Ovary (tissue), 9 donors: ENCODE results near the gene LDB2. TPM values are rescaled to one million over a fixed set of nuclear protein-coding genes. Genes with fewer than 3 reads are reported as not detected.

ENCODE experiments used
- DNase-seq, 5 donors: peaks; one replicate each; pipeline ENCODE4 v3.0.0-alpha.2; 2019 to 2020
- H3K27ac ChIP-seq, 2 donors: fragments of 200-600 bp; one replicate each; pipeline versions ENCODE4 v1.5.1 to v1.8.0; 2019 to 2022
- H3K27me3 ChIP-seq: fragments of 200-600 bp; one replicate; pipeline ENCODE4 v1.8.0; 2022
- H3K36me3 ChIP-seq: fragments of 200-600 bp; sonication (generic); one replicate; pipeline ENCODE4 v1.5.1; 2019
- H3K4me1 ChIP-seq: one replicate; pipeline ENCODE4 v1.8.1; 2013; ENCODE audit warnings: mild to moderate bottlenecking, moderate library complexity; ENCODE audit not compliant: insufficient read depth
- H3K4me3 ChIP-seq: fragments of 200-600 bp; sonication (generic); one replicate; pipeline ENCODE4 v1.5.1; 2017
- H3K9me3 ChIP-seq, 2 donors: fragments of 200-600 bp in 1 of 2; sonication (generic) in 1 of 2; one replicate each; pipeline versions ENCODE4 v1.5.1 to v1.8.1; 2013 to 2019; ENCODE audit warnings: mild to moderate bottlenecking in 1 of 2, moderate library complexity in 1 of 2
- EP300 ChIP-seq: sonication (generic); formaldehyde crosslinking; IDR thresholded peaks from one replicate; pipeline ENCODE4 v1.6.1; 2017; ENCODE audit warnings: antibody characterized with exemption
- POLR2A ChIP-seq: fragments of 450-650 bp; IDR thresholded peaks from one replicate; pipeline ENCODE4 v1.6.1; 2017; ENCODE audit warnings: antibody characterized with exemption, mild to moderate bottlenecking, moderate library complexity
- WGBS, 3 donors: extraction: QIAGEN DNeasy Blood & Tissue Kit in 1 of 3; methylation state at CpG; one replicate each; pipeline versions ENCODE4 v1.1.5 to v1.1.7; 2013 to 2017; 5-methylcytosine and 5-hydroxymethylcytosine counted together
- intact Hi-C, 4 donors: fragments of 100-400 bp; cut with DNase I; formaldehyde crosslinking; loops; one replicate each; pipeline versions ENCODE4 v1.11.0 to v1.15.1; 2022 to 2023
- polyA plus RNA-seq, 2 donors: library from polyadenylated mRNA; stranded (reverse); fragments of 200-250 nt in 1 of 2; fragments of 350-450 nt in 1 of 2; fragmentation: Illumina TruSeq in 1 of 2; extraction: RNeasy Lipid Tissue Mini Kit (QIAGEN cat#74804) in 1 of 2; gene quantifications; one replicate each; pipeline ENCODE4 v1.2.3, GENCODE V29; 2013 to 2014
- total RNA-seq, 7 donors: library from RNA; depleted of rRNA in 2 of 7; stranded (reverse); fragments of >200 nt in 2 of 7; fragmentation: NEBNext Ultra II Directional in 3 of 7; extraction: Animal tissue kit (Norgen Biotek cat#: 25700) in 3 of 7; gene quantifications; one replicate each; pipeline versions ENCODE4 v1.1.0 to v1.2.4, GENCODE V29; 2016 to 2023
- TF ChIP-seq, protein P1 (sequence below), 3 donors: fragments of 450-650 bp in 2 of 3; fragments of 200-600 bp in 1 of 3; IDR thresholded peaks; one replicate each; pipeline versions ENCODE4 v1.5.1 to v1.8.0; 2016 to 2022; ENCODE audit warnings: antibody characterized with exemption in 3 of 3, mild to moderate bottlenecking in 1 of 3
- donor health status: DM: no; HTN: no; CAD: no; lungs with moderate emphysema.
- donor health status: DM: no; HTN: no; CAD: no.
- donor health status: Bipolar disorder and iron deficiency.
- donor health status: DM: yes; HTN: yes; CAD: no.
- donor health status: DM: no; HTN: no; CAD: no.
- donor health status: DM: yes; HTN: yes; CAD: no.

The LDB2 gene
- total and polyA plus RNA-seq, 9 donors = 17.0 to 89.1 (median 27.4) TPM

DNA sequence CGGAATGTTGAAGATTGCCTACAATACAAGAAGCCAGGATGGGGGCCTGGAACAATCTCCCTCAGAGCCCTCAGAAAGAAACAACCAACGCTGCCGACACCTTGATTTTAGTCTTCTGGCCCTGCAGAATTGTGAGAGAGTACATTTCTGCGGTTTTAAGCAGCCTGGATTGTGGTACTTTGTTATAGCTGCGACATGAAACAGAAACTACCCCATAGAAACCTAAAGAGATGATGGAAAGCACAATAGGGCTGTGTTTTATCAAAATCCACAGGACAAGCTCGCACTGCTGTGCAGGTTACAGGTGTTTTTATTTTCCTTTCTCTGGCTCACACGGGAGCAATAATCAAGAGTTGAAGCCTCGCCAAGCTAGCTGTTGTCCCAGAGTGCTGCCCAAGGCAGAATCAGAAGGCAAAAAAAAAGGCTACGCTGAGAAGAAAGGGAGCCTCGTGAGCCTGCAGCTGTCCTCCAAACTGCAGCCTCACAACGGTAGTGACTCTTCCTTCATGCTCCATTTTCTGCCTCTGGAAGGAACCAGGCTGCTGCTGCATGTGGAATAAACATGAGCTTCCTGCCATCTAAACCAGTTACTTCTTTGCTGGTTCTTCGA lies 232.4 kb downstream of the LDB2 start:
- TF ChIP-seq, protein P1, sequence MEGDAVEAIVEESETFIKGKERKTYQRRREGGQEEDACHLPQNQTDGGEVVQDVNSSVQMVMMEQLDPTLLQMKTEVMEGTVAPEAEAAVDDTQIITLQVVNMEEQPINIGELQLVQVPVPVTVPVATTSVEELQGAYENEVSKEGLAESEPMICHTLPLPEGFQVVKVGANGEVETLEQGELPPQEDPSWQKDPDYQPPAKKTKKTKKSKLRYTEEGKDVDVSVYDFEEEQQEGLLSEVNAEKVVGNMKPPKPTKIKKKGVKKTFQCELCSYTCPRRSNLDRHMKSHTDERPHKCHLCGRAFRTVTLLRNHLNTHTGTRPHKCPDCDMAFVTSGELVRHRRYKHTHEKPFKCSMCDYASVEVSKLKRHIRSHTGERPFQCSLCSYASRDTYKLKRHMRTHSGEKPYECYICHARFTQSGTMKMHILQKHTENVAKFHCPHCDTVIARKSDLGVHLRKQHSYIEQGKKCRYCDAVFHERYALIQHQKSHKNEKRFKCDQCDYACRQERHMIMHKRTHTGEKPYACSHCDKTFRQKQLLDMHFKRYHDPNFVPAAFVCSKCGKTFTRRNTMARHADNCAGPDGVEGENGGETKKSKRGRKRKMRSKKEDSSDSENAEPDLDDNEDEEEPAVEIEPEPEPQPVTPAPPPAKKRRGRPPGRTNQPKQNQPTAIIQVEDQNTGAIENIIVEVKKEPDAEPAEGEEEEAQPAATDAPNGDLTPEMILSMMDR (IDR thresholded peaks at IDR 0.05) = no peak
- TF ChIP-seq POLR2A = no peak
- no peak for TF ChIP-seq EP300
- no peaks in the 10 kb centered on the region for H3K36me3 ChIP-seq
- no peak overlapping the region for H3K27ac ChIP-seq
- no peaks in the 10 kb centered on the region for H3K9me3 ChIP-seq
- no peaks in the 10 kb centered on the region for H3K27me3 ChIP-seq
- DNase-seq = no peak
- peaks cover 9% of the 10 kb centered on the region for H3K4me1 ChIP-seq
- WGBS, 3 donors = 84 to 87% (median 85%) methylated on average over 12 of the region's 12 CpGs
- intact Hi-C loops = no loop called here
- no peak overlapping the region for H3K4me3 ChIP-seq

GRCh38 chr4:16663732-16664131 lies 234.7 kb downstream of the LDB2 start:
- H3K9me3 ChIP-seq = no peaks in the 10 kb centered on the region
- no peaks in the 10 kb centered on the region for H3K36me3 ChIP-seq
- intact Hi-C loops = no loop called here
- no peak overlapping the region for H3K4me3 ChIP-seq
- H3K27ac ChIP-seq = no peak overlapping the region
- H3K4me1 ChIP-seq = peaks cover 5% of the 10 kb centered on the region
- no peak for TF ChIP-seq POLR2A
- TF ChIP-seq, protein P1 (IDR thresholded peaks at IDR 0.05) = no peak
- TF ChIP-seq EP300 = no peak
- no peaks in the 10 kb centered on the region for H3K27me3 ChIP-seq
- no peak for DNase-seq

DNA sequence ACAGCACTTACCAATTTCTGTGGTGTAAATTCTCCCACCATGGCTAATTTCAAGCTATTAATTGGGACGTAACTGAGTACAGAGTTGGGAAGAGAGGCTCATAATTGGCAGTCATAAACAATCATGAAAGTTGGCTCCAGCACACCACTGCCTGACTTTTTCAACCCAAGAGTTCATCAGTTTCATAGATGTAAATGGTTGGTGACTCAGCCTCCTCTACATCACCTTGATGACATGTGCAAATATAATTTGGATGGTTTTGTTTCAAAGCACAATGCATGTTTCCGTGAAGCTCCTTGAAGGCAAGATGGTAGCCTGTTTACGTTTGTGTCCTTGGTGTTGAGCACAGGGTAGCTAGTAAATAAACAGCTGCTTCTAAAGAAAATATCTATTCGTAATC lies 235.1 kb downstream of the LDB2 start:
- H3K36me3 ChIP-seq = no peaks in the 10 kb centered on the region
- WGBS, 3 donors = 97 to 98% (median 98%) methylated on average over 4 of the region's 4 CpGs
- H3K27me3 ChIP-seq = no peaks in the 10 kb centered on the region
- no peak for DNase-seq
- intact Hi-C loops = no loop called here
- TF ChIP-seq POLR2A (no peak), EP300 (no peak)
- TF ChIP-seq, protein P1 (IDR thresholded peaks at IDR 0.05) = no peak
- no peaks in the 10 kb centered on the region for H3K9me3 ChIP-seq
- H3K4me1 ChIP-seq = peaks cover 5% of the 10 kb centered on the region
- H3K4me3 ChIP-seq = no peak overlapping the region
- H3K27ac ChIP-seq = no peak overlapping the region

- intact Hi-C loops = no loop called here
- no peak for DNase-seq
- H3K27me3 ChIP-seq = no peaks in the 10 kb centered on the region
- H3K4me3 ChIP-seq = no peak overlapping the region
- WGBS, 3 donors = 90 to 96% (median 91%) methylated on average over 2 of the region's 2 CpGs
- no peaks in the 10 kb centered on the region for H3K4me1 ChIP-seq
- no peaks in the 10 kb centered on the region for H3K9me3 ChIP-seq
- TF ChIP-seq POLR2A (no peak), EP300 (no peak)
- TF ChIP-seq, protein P1 (IDR thresholded peaks at IDR 0.05) = no peak
- no peaks in the 10 kb centered on the region for H3K36me3 ChIP-seq
- no peak overlapping the region for H3K27ac ChIP-seq
These were observed 236.6 kb downstream of the LDB2 start for GRCh38 chr4:16661813-16662212.
